Measurements from ENCODE around the gene LYG2. TPM values are rescaled to one million over a fixed set of nuclear protein-coding genes. Genes with fewer than 3 reads are reported as not detected.
"Not testable (repeated sequence)": the region's sequence is repeated elsewhere in the genome, so short reads cannot be mapped to it uniquely, and the experiment has no call there.

LYG2 gene, protein sequence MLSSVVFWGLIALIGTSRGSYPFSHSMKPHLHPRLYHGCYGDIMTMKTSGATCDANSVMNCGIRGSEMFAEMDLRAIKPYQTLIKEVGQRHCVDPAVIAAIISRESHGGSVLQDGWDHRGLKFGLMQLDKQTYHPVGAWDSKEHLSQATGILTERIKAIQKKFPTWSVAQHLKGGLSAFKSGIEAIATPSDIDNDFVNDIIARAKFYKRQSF
- total RNA-seq: not detected

DNA sequence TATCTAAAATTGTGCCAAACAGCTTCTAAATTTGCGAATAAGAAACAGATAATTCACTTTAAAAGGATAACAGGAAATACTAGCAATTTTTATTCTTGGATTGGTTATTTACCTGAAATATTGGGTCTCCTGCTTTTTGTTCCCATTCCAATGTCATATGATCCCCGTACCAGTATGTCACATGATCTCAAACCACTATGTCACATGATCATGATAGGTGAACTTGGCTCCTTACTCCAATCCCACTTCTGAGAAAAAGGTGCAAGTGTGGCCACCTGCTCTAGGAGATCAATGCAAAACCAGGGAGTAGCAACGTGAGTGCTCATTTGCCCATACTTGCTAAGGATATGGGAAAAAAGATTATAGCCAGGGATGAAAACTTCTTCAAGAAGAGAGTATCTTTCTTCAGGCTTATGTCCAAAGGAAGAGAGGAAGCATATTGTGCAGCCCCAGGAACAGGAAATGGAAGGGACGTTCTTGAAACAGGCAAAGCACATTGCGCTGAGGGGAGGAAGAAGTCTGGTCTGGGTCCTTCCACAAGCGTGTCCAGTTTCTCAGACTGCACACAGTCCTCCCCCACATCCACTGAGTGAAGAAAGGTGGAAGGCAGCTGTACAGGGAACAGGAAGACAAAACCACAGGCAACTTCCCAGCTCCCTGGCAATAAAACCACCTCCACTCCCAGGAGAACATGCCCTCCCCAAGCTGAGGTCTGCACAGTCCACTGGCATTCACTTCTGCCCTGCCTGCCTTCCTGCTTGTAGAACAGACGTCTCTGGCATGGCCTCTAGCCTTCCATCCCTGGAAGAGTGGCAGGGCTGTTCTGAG, at the start of gene LYG2:
Gene LYG2, minus strand, starts transcription at position 176 of the 828 bp plus-strand sequence. CDS start 1,406 bp downstream, outside the sequence.
- DNase-seq: no peak

- DNase-seq: not testable (repeated sequence)
Measured at GRCh38 chr2:99301097-99301496, 45.6 kb upstream of the LYG2 start, which contains the start of gene LYG1. Gene LYG1 (minus strand): TSS chr2:99301197. CDS start chr2:99295670, 5,527 bp downstream.

DNA sequence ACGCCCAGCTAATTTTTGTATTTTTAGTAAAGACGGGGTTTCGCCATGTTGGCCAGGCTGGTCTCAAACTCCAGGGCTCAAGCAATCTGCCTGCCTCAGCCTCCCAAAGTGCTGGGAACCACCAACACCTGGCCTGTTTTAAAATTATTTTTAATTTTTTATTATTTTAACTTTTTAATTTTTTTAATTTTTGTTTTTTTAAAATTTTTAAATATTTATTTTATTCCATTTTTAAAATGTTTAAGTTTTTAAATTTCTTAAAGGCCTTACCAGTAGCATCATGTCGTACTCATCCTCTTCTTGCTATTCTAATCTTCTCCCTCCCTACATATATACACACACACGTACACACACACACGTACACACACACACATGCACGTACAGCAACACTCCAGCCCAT, 44.1 kb upstream of the LYG2 start:
- DNase-seq: no peak

GRCh38 chr2:99297994-99298393, 42.5 kb upstream of the LYG2 start:
- DNase-seq: no peak

DNA sequence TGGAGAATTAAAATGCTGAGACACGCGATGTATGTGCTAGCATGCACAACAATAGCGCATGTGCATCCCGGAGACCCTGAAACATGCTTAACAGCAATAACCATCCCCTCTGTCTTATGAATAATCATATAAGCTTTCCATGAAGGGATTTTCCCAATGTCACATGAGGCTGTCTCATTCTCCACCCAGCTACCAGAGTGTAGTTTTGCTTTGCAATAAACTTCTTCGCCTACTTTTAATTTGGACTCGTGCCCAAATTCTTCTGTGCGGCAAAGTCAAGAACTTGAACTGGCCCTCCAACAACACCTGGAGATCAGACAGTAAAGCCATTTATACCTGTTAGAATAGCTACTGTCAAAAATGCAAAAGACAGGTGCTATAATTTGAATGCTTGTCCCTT, 30.1 kb upstream of the LYG2 start:
- peak; percentile 12 for DNase-seq

- no peak for DNase-seq
Measured at GRCh38 chr2:99279969-99280695, 24.7 kb upstream of the LYG2 start.

DNA sequence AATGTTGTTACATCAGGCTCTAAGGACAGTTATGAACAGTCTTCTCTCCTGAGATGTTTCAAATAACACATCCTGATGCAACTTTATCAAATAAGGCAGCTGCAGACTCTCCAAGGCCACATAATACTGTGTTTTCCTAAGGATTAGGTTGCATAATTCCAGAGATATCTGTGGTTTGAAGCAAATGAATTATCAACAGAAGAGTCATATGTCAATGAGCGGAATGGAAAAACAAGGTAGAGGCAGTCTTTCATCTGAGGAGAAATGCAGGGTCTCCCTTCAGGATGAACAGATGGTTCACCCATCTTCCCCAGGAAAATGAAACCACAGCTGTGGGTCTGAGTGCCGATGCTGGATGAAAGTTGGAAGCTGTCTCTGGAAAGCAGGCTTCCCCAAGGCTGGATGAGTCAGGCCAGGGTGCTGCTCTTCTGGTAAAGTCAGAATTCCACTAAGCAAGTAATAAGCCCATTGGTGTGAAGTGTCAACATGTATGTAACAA, 23.4 kb upstream of the LYG2 start:
- no peak for DNase-seq

DNA sequence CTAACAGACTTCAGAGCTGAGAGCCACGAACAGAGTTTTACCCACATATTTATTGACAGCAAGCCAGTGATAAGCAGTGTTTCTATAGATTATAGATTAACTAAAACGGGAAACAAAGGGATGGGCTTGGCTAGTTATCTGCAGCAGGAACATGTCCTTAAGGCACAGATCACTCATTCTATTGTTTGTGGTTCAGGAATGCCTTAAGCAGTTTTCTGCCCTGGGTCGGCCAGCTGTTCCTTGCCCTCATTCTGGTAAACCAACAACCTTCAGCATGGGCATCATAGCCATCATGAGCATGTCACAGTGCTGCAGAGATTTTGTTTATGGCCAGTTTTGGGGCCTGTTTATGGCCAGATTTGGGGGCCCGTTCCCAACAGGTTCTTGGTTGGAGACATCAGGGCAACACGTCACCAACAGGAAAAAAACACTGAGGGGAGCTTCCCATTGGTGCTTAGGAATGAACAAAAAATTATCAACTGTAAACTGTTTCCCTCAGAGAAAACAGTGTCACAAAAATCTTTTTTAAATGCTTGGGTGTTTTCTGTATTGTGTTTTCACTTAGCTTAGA, 22.8 kb upstream of the LYG2 start:
- not testable (repeated sequence) for DNase-seq

DNA sequence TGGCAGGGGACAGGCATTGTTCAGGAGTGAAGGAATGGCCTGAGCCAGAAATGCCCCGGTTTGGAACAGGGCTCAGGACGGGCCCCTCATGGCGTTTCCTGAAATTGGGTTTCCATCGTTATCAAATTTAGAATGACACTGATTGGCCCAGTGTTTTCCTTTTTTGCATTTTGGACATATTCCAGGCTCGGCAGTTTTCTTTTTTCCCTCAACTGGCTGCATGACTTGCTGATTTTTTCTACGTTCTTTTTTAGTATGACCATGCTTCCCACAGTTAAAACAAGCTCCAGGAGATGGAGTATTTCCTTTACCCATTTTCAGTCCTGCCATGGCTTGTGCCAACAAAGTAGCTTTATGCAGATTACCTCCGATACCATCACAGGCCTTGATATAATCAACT, 20.4 kb upstream of the LYG2 start:
- DNase-seq: no peak

GRCh38 chr2:99261242-99261641, 5.8 kb upstream of the LYG2 start:
- DNase-seq: no peak

DNA sequence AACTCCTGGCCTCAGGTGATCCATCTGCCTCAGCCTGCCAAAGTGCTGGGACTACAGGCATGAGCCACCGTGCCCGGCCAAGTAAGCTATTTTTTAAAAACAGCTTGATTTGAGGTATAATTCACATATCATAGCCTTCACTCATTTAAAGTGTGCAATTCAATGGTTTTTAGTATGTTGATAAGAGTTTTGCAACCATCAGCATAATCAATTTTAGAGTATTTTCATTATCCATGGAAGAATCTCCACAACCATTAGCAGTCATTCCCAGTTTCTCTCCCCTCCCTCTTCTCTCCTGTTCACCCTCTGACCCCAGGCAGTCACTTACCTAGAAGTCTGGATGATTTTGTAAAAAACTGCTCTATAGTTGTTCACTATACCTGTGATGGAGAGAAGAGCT, 4.7 kb upstream of the LYG2 start:
- no peak for DNase-seq

GRCh38 chr2:99259465-99259864, 4.0 kb upstream of the LYG2 start:
- no peak for DNase-seq

DNA sequence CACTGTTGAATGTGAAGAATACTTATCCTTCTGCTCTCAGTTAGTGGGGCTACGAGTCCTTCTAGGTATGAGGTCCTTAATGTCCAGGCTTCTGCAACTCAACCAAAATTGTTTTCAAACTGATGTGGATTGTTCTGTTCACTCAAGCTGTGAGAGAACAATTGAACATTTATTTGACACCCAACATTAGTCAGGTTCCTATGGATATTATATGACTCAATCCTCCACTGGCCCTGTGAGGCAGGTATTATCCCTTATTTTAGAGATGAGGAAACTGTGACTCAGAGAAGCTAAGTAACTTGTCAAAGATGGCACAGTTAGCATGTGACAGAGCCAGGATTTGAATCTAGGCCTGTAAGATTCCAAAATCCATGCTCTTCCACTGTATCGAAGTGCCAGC, 1.2 kb upstream of the LYG2 start:
- no peak for DNase-seq

DNA sequence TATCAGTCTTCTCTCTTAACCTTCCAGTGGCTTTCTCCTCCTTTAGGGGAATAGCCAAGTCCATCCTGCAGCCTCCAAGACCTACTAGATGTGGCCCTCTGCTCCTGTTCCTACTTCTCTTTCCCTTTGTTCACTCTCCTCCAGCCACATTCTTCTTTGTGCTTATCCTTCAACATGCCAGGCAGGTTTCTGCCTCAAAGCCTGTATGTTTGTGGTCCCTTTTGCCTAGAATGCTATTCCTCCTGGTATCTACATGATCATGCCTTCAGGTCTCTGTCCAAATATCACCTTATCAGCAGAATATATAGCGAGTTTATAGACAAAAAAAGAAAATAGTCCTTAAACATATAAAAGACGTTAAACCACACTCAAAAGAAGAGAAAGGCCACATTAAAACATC, 5.5 kb downstream of the LYG2 start:
- DNase-seq: no peak

DNA sequence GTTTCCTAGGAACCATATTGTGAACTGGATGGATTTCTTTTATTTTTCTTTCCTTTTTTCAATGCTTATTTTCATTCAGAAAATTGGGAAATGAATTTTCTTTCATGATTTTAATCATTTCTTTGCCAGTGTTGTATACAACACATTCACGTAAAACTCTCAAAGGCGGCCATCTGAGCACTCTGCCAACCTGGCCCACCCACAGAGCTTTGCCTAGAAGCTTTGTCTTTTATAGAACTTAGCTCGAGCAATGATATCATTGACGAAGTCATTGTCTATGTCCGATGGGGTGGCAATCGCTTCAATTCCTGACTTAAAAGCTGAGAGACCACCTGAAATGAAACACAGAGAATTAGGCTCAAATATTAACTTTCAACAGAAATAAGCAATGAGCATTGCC, 13.3 kb downstream of the LYG2 start:
- DNase-seq: no peak

GRCh38 chr2:99240431-99240830, 15.0 kb downstream of the LYG2 start:
- no peak for DNase-seq

GRCh38 chr2:99238599-99238998, 16.9 kb downstream of the LYG2 start:
- no peak for DNase-seq

DNA sequence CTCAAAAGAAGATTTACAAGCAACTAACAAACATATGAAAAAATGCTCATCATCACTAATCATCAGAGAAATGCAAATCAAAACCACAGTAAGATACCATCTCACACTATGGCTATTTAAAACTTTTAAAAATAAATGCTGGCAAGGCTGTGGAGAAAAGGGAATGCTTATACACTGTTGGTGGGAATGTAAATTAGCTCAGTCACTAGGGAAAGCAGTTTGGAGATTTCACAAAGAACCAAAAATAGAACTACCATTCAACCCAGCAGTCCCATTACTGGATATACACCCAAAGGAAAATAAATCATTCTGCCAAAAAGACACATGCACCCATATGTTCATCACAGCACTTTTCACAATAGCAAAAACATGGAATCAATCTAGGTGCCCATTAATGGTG, 22.3 kb downstream of the LYG2 start:
- DNase-seq: not testable (repeated sequence)

- no peak for DNase-seq
Measured at GRCh38 chr2:99217929-99218501, 37.5 kb downstream of the LYG2 start.

DNA sequence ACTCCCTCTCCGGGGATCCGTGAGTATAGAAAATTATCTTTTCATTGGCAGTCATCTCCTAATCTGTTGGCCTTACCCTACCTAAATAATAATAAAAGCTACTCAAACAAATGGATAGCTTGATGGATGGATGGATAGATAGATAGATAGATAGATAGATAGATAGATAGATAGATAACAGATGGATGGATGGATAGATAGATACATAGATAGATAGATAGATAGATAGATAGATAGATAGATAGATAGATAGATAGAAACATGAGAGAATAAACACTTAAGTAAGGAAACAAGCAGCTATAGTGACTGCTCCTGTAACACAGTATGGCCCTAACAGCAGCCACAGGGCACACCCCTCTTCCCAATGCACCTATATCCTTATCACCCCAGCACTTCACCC, 39.4 kb downstream of the LYG2 start:
- DNase-seq: no peak

- DNase-seq: no peak
Measured at GRCh38 chr2:99205491-99205890, 50.0 kb downstream of the LYG2 start.
